Nephron progenitor cell (in vitro differentiated cells): Measurements from ENCODE around the gene IST1.
"Not testable (repeated sequence)": the region's sequence is repeated elsewhere in the genome, so short reads cannot be mapped to it uniquely, and the experiment has no call there.

Source experiments
- DNase-seq: peaks from one replicate; pipeline ENCODE4 v3.0.0; 2021
- H3K27ac Mint-ChIP-seq: 2 replicates; pipeline ENCODE4 v1.8.0; 2021; ENCODE audit warnings: mild to moderate bottlenecking, moderate library complexity, mixed read lengths
- H3K27me3 Mint-ChIP-seq: 2 replicates; pipeline ENCODE4 v1.8.0; 2021; ENCODE audit warnings: mild to moderate bottlenecking, low read depth, mixed read lengths; ENCODE audit not compliant: poor library complexity
- H3K36me3 Mint-ChIP-seq: 2 replicates; pipeline ENCODE4 v1.8.0; 2021; ENCODE audit warnings: low read depth, mixed read lengths
- H3K4me1 Mint-ChIP-seq: 2 replicates; pipeline ENCODE4 v1.8.0; 2021; ENCODE audit warnings: mixed read lengths
- H3K4me3 Mint-ChIP-seq: 2 replicates; pipeline ENCODE4 v1.8.0; 2021; ENCODE audit warnings: mild to moderate bottlenecking, moderate library complexity, mixed read lengths
- H3K9me3 Mint-ChIP-seq: 2 replicates; pipeline ENCODE4 v1.8.0; 2021; ENCODE audit warnings: mild to moderate bottlenecking, moderate library complexity, mixed read lengths
- TF ChIP-seq, protein P1 (sequence below): fragments of 200-600 bp; sonication (generic); IDR thresholded peaks from 2 replicates; pipeline ENCODE4 v1.5.0; 2021; ENCODE audit warnings: antibody characterized with exemption

Gene IST1

GRCh38 chr16:71904239-71904638 lies 8.9 kb downstream of the IST1 start:
- TF ChIP-seq, protein P1, sequence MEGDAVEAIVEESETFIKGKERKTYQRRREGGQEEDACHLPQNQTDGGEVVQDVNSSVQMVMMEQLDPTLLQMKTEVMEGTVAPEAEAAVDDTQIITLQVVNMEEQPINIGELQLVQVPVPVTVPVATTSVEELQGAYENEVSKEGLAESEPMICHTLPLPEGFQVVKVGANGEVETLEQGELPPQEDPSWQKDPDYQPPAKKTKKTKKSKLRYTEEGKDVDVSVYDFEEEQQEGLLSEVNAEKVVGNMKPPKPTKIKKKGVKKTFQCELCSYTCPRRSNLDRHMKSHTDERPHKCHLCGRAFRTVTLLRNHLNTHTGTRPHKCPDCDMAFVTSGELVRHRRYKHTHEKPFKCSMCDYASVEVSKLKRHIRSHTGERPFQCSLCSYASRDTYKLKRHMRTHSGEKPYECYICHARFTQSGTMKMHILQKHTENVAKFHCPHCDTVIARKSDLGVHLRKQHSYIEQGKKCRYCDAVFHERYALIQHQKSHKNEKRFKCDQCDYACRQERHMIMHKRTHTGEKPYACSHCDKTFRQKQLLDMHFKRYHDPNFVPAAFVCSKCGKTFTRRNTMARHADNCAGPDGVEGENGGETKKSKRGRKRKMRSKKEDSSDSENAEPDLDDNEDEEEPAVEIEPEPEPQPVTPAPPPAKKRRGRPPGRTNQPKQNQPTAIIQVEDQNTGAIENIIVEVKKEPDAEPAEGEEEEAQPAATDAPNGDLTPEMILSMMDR = no peak
- Mint-ChIP-seq H3K9me3 (peaks cover 75% of the 10 kb centered on the region), H3K4me3 (no peak overlapping the region), H3K36me3 (peaks cover 92% of the 10 kb centered on the region), H3K4me1 (peaks cover 4% of the 10 kb centered on the region), H3K27me3 (no peaks in the 10 kb centered on the region), H3K27ac (peak overlapping the region; percentile 21)
- DNase-seq = no peak

GRCh38 chr16:71905765-71906164 lies 10.4 kb downstream of the IST1 start:
- H3K4me3 Mint-ChIP-seq, H3K27me3 Mint-ChIP-seq, DNase-seq, H3K4me1 Mint-ChIP-seq, H3K27ac Mint-ChIP-seq: not testable (repeated sequence)
- Mint-ChIP-seq H3K9me3 (peaks cover 77% of the 10 kb centered on the region), H3K36me3 (peaks cover 95% of the 10 kb centered on the region)

GRCh38 chr16:71911121-71911520 lies 15.8 kb downstream of the IST1 start:
- Mint-ChIP-seq H3K4me3 (no peak overlapping the region), H3K27me3 (no peaks in the 10 kb centered on the region), H3K36me3 (peaks cover 99% of the 10 kb centered on the region), H3K4me1 (peaks cover 9% of the 10 kb centered on the region), H3K27ac (no peak overlapping the region), H3K9me3 (peaks cover 64% of the 10 kb centered on the region)
- TF ChIP-seq, protein P1 = no peak
- no peak for DNase-seq

DNA sequence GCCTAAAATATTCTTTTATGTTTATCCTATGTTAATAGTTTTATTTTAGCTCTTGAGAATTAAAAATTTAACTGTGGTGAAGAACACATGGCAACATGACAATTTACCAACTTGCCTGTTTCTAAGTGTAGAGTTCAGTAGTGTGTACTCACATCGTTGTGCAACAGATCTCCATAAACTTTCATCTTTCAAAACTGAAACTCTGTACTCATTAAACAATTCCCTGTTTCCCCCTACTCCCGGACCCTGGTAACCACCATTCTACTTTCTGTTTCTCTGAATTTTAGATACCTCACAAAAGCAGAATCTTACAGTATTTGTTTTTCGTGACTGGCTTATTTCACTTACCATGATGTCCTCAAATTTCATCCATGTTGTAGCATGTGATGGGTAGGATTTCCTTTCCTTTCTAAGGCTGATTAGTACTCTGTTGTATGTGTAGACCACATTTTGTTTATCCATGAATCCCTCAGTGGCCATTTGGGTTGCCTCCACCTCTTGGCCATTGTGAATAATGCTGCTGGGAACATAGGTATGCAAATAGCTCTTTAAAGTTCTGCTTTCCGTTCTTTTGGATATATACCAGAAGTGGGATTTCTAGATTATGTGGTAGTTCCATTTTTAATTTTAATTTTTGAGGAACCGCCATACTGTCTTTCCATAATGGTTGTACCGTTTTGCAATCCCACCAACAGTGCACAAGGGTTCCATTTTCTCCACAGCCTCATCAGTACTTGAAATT lies 17.4 kb downstream of the IST1 start:
- TF ChIP-seq, protein P1 = no peak
- peaks cover 6% of the 10 kb centered on the region for H3K4me1 Mint-ChIP-seq
- H3K4me3 Mint-ChIP-seq = no peak overlapping the region
- peak overlapping the region; percentile 44 for H3K27ac Mint-ChIP-seq
- peaks cover 100% of the 10 kb centered on the region for H3K36me3 Mint-ChIP-seq
- no peaks in the 10 kb centered on the region for H3K27me3 Mint-ChIP-seq
- DNase-seq = no peak
- peaks cover 54% of the 10 kb centered on the region for H3K9me3 Mint-ChIP-seq

DNA sequence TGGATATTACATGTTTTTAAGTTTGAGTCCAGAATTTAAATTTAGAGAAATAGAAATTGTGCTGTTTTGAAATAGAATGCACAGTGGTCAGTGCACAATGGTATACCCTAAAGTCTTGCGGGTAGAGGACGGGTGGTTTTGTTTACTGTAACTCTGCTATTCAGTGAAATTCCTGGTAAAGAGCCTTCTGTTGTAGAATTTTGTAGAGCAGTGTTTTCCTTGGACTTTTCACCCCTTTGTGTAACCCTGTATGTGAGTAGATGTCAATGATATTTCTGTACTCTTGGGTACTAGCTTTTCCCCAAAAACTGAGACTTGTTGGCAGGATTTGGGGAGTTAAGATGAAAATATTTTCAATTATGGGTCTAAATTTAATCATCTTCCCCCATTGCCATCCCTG lies 19.5 kb downstream of the IST1 start:
- peaks cover 100% of the 10 kb centered on the region for H3K36me3 Mint-ChIP-seq

DNA sequence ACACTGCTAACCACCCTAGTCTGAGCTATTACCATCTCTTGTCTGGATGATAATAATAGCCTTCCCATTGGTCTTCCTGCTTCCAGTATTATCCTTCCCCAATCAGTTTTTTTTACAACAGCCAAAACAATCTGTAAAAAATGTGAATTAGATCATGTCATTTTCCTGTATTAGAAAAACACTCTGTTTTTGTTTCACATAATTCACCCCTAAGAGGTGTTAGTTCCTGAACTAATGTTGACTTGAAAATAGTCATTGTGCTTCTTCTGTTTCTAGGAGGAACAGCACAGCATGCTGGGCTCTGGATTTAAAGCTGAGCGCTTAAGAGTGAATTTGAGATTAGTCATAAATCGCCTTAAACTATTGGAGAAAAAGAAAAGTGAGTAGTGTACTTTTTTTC lies 20.0 kb downstream of the IST1 start:
- no peak for DNase-seq
- peak overlapping the region; percentile 57 for H3K27ac Mint-ChIP-seq
- peaks cover 11% of the 10 kb centered on the region for H3K4me1 Mint-ChIP-seq
- H3K4me3 Mint-ChIP-seq = no peak overlapping the region
- TF ChIP-seq, protein P1 = no peak
- peaks cover 100% of the 10 kb centered on the region for H3K36me3 Mint-ChIP-seq
- H3K27me3 Mint-ChIP-seq = no peaks in the 10 kb centered on the region
- H3K9me3 Mint-ChIP-seq = peaks cover 29% of the 10 kb centered on the region

More for the DNA sequence above, 19.5 kb downstream of the IST1 start:
- H3K4me3 Mint-ChIP-seq = no peak overlapping the region
- DNase-seq = no peak
- no peaks in the 10 kb centered on the region for H3K27me3 Mint-ChIP-seq
- H3K4me1 Mint-ChIP-seq = peaks cover 11% of the 10 kb centered on the region
- peaks cover 33% of the 10 kb centered on the region for H3K9me3 Mint-ChIP-seq
- TF ChIP-seq, protein P1 = no peak
- no peak overlapping the region for H3K27ac Mint-ChIP-seq
